SK-N-SH (cell line): ENCODE results near the gene AASS. TPM values are rescaled to one million over a fixed set of nuclear protein-coding genes. Genes with fewer than 3 reads are reported as not detected.

Source experiments
- CTCF ChIA-PET: fragments of 300-600, 350-600 bp; formaldehyde crosslinking; extraction: SDS; loops from one replicate; lab custom pipeline; 2021; lab: Yijun Ruan, JAX
- POLR2A ChIA-PET: fragments of 350-600 bp; sonication (Branson Sonifier 250); formaldehyde crosslinking; extraction: SDS; loops from one replicate; lab custom pipeline; 2020; ENCODE audit warnings: antibody characterized with exemption, inconsistent platforms; lab: Yijun Ruan, JAX
- DNase-seq: peaks from one replicate; pipeline ENCODE4 v3.0.0; 2012
- H2AFZ ChIP-seq: fragments of 200-600 bp; sonication (generic); 2 replicates; pipeline ENCODE4 v1.8.1; 2016; ENCODE audit warnings: antibody characterized with exemption, mild to moderate bottlenecking, low read depth
- H3F3A ChIP-seq: fragments of 200-600 bp; sonication (generic); replicated peaks from 2 replicates; pipeline ENCODE3; 2016; ENCODE audit warnings: antibody characterized with exemption, mild to moderate bottlenecking; ENCODE audit not compliant: insufficient read depth
- H3K27ac ChIP-seq, 2 experiments: fragments of 200-500 bp in 1 of 2; fragments of 200-600 bp in 1 of 2; sonication (Bioruptor generic) in 1 of 2; sonication (generic), shearing (Covaris generic) in 1 of 2; 2 replicates each; pipeline versions ENCODE4 v1.5.1 to v1.6.1; 2014 to 2016; ENCODE audit warnings: low read depth in 2 of 2, inconsistent platforms in 1 of 2, low read length in 1 of 2, mild to moderate bottlenecking in 1 of 2, mixed read lengths in 1 of 2
- H3K27me3 ChIP-seq: fragments of 200-600 bp; sonication (generic), shearing (Covaris generic); 2 replicates; pipeline ENCODE4 v1.6.1; 2016; ENCODE audit warnings: mixed run types; ENCODE audit not compliant: insufficient read depth
- H3K36me3 ChIP-seq, 2 experiments: fragments of 200-500 bp in 1 of 2; fragments of 200-600 bp in 1 of 2; sonication (Bioruptor generic) in 1 of 2; sonication (generic) in 1 of 2; replicated peaks in 1 of 2; 2 replicates each; pipeline versions ENCODE3 to v1.5.1; 2014 to 2016; ENCODE audit warnings: low read length in 1 of 2, mild to moderate bottlenecking in 1 of 2; ENCODE audit not compliant: insufficient read depth in 2 of 2, control insufficient read depth in 1 of 2
- H3K4me1 ChIP-seq, 2 experiments: fragments of 200-500 bp in 1 of 2; fragments of 200-600 bp in 1 of 2; sonication (Bioruptor generic) in 1 of 2; sonication (generic), shearing (Covaris generic) in 1 of 2; 2 replicates each; pipeline versions ENCODE4 v1.5.1 to v1.6.1; 2014 to 2016; ENCODE audit warnings: low read depth in 1 of 2, low read length in 1 of 2, mixed run types in 1 of 2; ENCODE audit not compliant: insufficient read depth in 2 of 2, control insufficient read depth in 1 of 2
- H3K4me2 ChIP-seq: fragments of 200-600 bp; sonication (generic), shearing (Covaris generic); 2 replicates; pipeline ENCODE4 v1.6.1; 2017; ENCODE audit warnings: mixed run types
- H3K4me3 ChIP-seq, 2 experiments: fragments of 200-500 bp in 1 of 2; fragments of 200-600 bp in 1 of 2; sonication (Bioruptor generic) in 1 of 2; sonication (generic), shearing (Covaris generic) in 1 of 2; 2 replicates each; pipeline versions ENCODE4 v1.5.1 to v1.8.1; 2014 to 2016; ENCODE audit warnings: low read depth in 2 of 2, inconsistent platforms in 1 of 2, low read length in 1 of 2, mild to moderate bottlenecking in 1 of 2, mixed read lengths in 1 of 2, moderate library complexity in 1 of 2
- H3K79me2 ChIP-seq: fragments of 200-600 bp; sonication (generic); 2 replicates; pipeline ENCODE4 v1.8.1; 2017; ENCODE audit warnings: mild to moderate bottlenecking; ENCODE audit not compliant: insufficient read depth
- H3K9ac ChIP-seq: fragments of 200-600 bp; sonication (generic); 2 replicates; pipeline ENCODE4 v1.6.1; 2017; ENCODE audit warnings: mixed run types
- H3K9me2 ChIP-seq: fragments of 200-600 bp; sonication (generic); 2 replicates; pipeline ENCODE4 v1.6.1; 2017; ENCODE audit warnings: mixed run types
- H3K9me3 ChIP-seq: fragments of 200-600 bp; sonication (generic); 2 replicates; pipeline ENCODE4 v1.6.1; 2017; ENCODE audit warnings: mixed run types, mild to moderate bottlenecking, moderate library complexity
- H4K20me1 ChIP-seq: fragments of 200-600 bp; sonication (generic); 2 replicates; pipeline ENCODE4 v1.6.1; 2017; ENCODE audit warnings: mild to moderate bottlenecking, mixed run types; ENCODE audit not compliant: insufficient read depth
- CHD2 ChIP-seq: fragments of 150-350 bp; IDR thresholded peaks from 2 replicates; pipeline ENCODE4 v1.6.1; 2018; ENCODE audit warnings: low read length; ENCODE audit not compliant: partially characterized antibody
- EP300 ChIP-seq, 2 experiments: IDR thresholded peaks; 2 replicates each; pipeline versions ENCODE4 v1.4.0 to v1.6.1; 2012; ENCODE audit warnings: borderline replicate concordance in 1 of 2, low read depth in 1 of 2, low read length in 1 of 2
- EZH2phosphoT487 ChIP-seq: fragments of 200-600 bp; sonication (generic); IDR thresholded peaks from 2 replicates; pipeline ENCODE4 v1.6.1; 2017; ENCODE audit warnings: low read depth, mixed run types, mild to moderate bottlenecking, antibody characterized with exemption, moderate library complexity, borderline replicate concordance
- FOSL2 ChIP-seq: IDR thresholded peaks from 2 replicates; pipeline ENCODE4 v1.4.0; 2012; ENCODE audit warnings: low read depth, mild to moderate bottlenecking, moderate library complexity, borderline replicate concordance
- FOXM1 ChIP-seq: IDR thresholded peaks from 2 replicates; pipeline ENCODE4 v1.4.0; 2012; ENCODE audit warnings: low read depth, mild to moderate bottlenecking
- GABPA ChIP-seq: IDR thresholded peaks from 2 replicates; pipeline ENCODE4 v1.4.0; 2012; ENCODE audit warnings: low read depth, mild to moderate bottlenecking
- IRF3 ChIP-seq: fragments of 150-350 bp; IDR thresholded peaks from 2 replicates; pipeline ENCODE4 v1.6.1; 2016; ENCODE audit warnings: mild to moderate bottlenecking, low read depth, low read length
- JUND ChIP-seq: IDR thresholded peaks from 2 replicates; pipeline ENCODE4 v1.4.0; 2012
- MEF2A ChIP-seq: IDR thresholded peaks from 2 replicates; pipeline ENCODE4 v1.4.0; 2012; ENCODE audit warnings: low read depth, borderline replicate concordance
- MXI1 ChIP-seq: IDR thresholded peaks from 2 replicates; pipeline ENCODE4 v1.6.1; 2012; ENCODE audit warnings: mild to moderate bottlenecking, low read depth, low read length, improper control_type of control experiment
- NFIC ChIP-seq: IDR thresholded peaks from 2 replicates; pipeline ENCODE4 v1.4.0; 2012; ENCODE audit warnings: borderline replicate concordance
- NRF1 ChIP-seq: IDR thresholded peaks from 2 replicates; pipeline ENCODE4 v1.6.1; 2012; ENCODE audit warnings: low read depth, mild to moderate bottlenecking, low read length
- PBX3 ChIP-seq: IDR thresholded peaks from 2 replicates; pipeline ENCODE4; 2012
- POLR2AphosphoS5 ChIP-seq: IDR thresholded peaks from 2 replicates; pipeline ENCODE4 v1.6.1; 2012; ENCODE audit warnings: low read depth, low read length
- RAD21 ChIP-seq: IDR thresholded peaks from 2 replicates; pipeline ENCODE4 v1.6.1; 2012; ENCODE audit warnings: mild to moderate bottlenecking, low read length
- RCOR1 ChIP-seq: fragments of 150-350 bp; IDR thresholded peaks from 2 replicates; pipeline ENCODE4 v1.6.1; 2017; ENCODE audit warnings: antibody characterized with exemption, low read length
- RFX5 ChIP-seq: IDR thresholded peaks from 2 replicates; pipeline ENCODE4 v1.6.1; 2012; ENCODE audit warnings: mild to moderate bottlenecking, improper control_type of control experiment, low read length
- RXRA ChIP-seq: IDR thresholded peaks from 2 replicates; pipeline ENCODE4 v1.4.0; 2012; ENCODE audit warnings: low read depth, mild to moderate bottlenecking, borderline replicate concordance
- SMC3 ChIP-seq: IDR thresholded peaks from 2 replicates; pipeline ENCODE4 v1.6.1; 2012; ENCODE audit warnings: low read depth, low read length, improper control_type of control experiment
- TAF1 ChIP-seq: IDR thresholded peaks from 2 replicates; pipeline ENCODE4 v1.6.1; 2012; ENCODE audit warnings: low read depth, mild to moderate bottlenecking, low read length, moderate library complexity, borderline replicate concordance
- YY1 ChIP-seq: IDR thresholded peaks from 2 replicates; pipeline ENCODE4 v1.4.0; 2012; ENCODE audit warnings: low read depth, mild to moderate bottlenecking
- ZBTB33 ChIP-seq: IDR thresholded peaks from 2 replicates; pipeline ENCODE4 v1.4.0; 2012; ENCODE audit warnings: low read depth, borderline replicate concordance
- WGBS: methylation state at CpG from one replicate; pipeline ENCODE4 v1.1.6; 2017; ENCODE audit warnings: low lambda C conversion rate; 5-methylcytosine and 5-hydroxymethylcytosine counted together
- polyA plus RNA-seq, 3 experiments: library from polyadenylated mRNA; depleted of rRNA; stranded (reverse); fragments of >200 nt; gene quantifications; 2 replicates each; pipeline ENCODE4 v1.2.3, GENCODE V29; 2012
- TF ChIP-seq, protein P1 (sequence below): fragments of 150-350 bp; IDR thresholded peaks from 2 replicates; pipeline ENCODE4 v1.6.1; 2017; ENCODE audit warnings: antibody characterized with exemption, low read length, low read depth, borderline replicate concordance
- TF ChIP-seq, protein P2 (sequence below): fragments of 200-600 bp; sonication (generic); IDR thresholded peaks from 2 replicates; pipeline ENCODE4 v1.6.1; 2017; ENCODE audit warnings: antibody characterized with exemption, mild to moderate bottlenecking, moderate library complexity

Gene AASS
- polyA plus RNA-seq, 1 of the 3 experiments (the other 2 are of a cell fraction): 0.92 TPM

DNA sequence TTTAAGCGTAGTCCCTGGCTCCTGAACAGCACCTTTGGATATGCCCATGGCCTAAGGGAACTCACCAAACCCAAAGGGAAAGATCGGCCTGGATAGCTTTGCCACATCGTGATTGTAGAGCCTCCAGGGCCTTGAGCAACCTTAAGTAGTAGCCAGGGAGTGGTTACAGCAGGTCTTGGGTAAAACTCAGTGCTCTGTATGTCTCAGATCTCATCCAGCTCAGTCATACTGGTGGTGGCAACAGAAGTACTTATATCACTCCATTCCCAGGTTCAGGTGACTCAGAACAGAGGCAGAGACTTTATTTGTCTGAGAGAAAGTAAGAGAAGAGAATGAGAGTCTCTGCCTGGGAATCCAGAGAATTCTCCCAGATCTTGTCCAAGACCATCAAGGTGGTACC, 39.1 kb upstream of the AASS start:
- ChIA-PET POLR2A (no interaction called here), CTCF (no interaction called here)
- Histone ChIP-seq H3F3A (no peaks in the 10 kb centered on the region), H3K9me3 (no peaks in the 10 kb centered on the region), H3K36me3 (no peaks in the 10 kb centered on the region), H2AFZ (no peak overlapping the region), H3K27me3 (no peaks in the 10 kb centered on the region), H3K27ac (no peak overlapping the region), H3K79me2 (no peaks in the 10 kb centered on the region), H3K4me3 (no peak overlapping the region), H3K4me2 (no peak overlapping the region), H3K9me2 (no peaks in the 10 kb centered on the region), H3K9ac (no peak overlapping the region), H4K20me1 (no peaks in the 10 kb centered on the region), H3K4me1 (no peaks in the 10 kb centered on the region)
- 0% methylated on average over 3 of the region's 3 CpGs for WGBS
- no peak for DNase-seq
- TF ChIP-seq FOXM1: no peak
- TF ChIP-seq NFIC: no peak
- no peak for TF ChIP-seq YY1
- TF ChIP-seq TAF1: no peak
- TF ChIP-seq RCOR1: no peak
- no peak for TF ChIP-seq EP300 (IDR thresholded peaks at IDR 0.05; ENCODE audit: borderline replicate concordance in 1 of 2, low read depth in 1 of 2, low read length in 1 of 2)
- TF ChIP-seq JUND: no peak
- TF ChIP-seq SMC3: no peak
- TF ChIP-seq CHD2: no peak
- no peak for TF ChIP-seq MXI1
- TF ChIP-seq RXRA: no peak
- TF ChIP-seq RAD21: no peak
- no peak for TF ChIP-seq EZH2phosphoT487
- no peak for TF ChIP-seq PBX3
- TF ChIP-seq, protein P1, sequence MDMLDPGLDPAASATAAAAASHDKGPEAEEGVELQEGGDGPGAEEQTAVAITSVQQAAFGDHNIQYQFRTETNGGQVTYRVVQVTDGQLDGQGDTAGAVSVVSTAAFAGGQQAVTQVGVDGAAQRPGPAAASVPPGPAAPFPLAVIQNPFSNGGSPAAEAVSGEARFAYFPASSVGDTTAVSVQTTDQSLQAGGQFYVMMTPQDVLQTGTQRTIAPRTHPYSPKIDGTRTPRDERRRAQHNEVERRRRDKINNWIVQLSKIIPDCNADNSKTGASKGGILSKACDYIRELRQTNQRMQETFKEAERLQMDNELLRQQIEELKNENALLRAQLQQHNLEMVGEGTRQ: no peak
- TF ChIP-seq NRF1: no peak
- TF ChIP-seq POLR2AphosphoS5: no peak
- no peak for TF ChIP-seq MEF2A
- TF ChIP-seq RFX5: no peak

GRCh38 chr7:122182081-122182480, 38.0 kb upstream of the AASS start:
- ChIA-PET CTCF (interaction anchor here (0.6 kb wide), 1 partner anchor 16 kb away, joined by 3 read pairs; no protein-coding TSS in a partner anchor), POLR2A (no interaction called here)
- no peak for TF ChIP-seq CHD2
- TF ChIP-seq IRF3: no peak
- TF ChIP-seq, protein P2, sequence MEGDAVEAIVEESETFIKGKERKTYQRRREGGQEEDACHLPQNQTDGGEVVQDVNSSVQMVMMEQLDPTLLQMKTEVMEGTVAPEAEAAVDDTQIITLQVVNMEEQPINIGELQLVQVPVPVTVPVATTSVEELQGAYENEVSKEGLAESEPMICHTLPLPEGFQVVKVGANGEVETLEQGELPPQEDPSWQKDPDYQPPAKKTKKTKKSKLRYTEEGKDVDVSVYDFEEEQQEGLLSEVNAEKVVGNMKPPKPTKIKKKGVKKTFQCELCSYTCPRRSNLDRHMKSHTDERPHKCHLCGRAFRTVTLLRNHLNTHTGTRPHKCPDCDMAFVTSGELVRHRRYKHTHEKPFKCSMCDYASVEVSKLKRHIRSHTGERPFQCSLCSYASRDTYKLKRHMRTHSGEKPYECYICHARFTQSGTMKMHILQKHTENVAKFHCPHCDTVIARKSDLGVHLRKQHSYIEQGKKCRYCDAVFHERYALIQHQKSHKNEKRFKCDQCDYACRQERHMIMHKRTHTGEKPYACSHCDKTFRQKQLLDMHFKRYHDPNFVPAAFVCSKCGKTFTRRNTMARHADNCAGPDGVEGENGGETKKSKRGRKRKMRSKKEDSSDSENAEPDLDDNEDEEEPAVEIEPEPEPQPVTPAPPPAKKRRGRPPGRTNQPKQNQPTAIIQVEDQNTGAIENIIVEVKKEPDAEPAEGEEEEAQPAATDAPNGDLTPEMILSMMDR: no peak
- TF ChIP-seq SMC3: no peak
- no peak for TF ChIP-seq RAD21
- no peak for TF ChIP-seq GABPA
- TF ChIP-seq ZBTB33: no peak
- TF ChIP-seq FOSL2: no peak

More at GRCh38 chr7:122182081-122182480, 38.0 kb upstream of the AASS start:
- Histone ChIP-seq H3K27me3 (0 out of 2 replicates have a peak, but pooled peaks cover 7% of the 10 kb centered on the region), H3K36me3 (no peaks in the 10 kb centered on the region), H3K79me2 (no peaks in the 10 kb centered on the region), H3K4me2 (no peak overlapping the region), H3K9me3 (no peaks in the 10 kb centered on the region), H3K4me3 (no peak overlapping the region), H3K4me1 (no peaks in the 10 kb centered on the region), H4K20me1 (no peaks in the 10 kb centered on the region), H2AFZ (no peak overlapping the region), H3F3A (no peaks in the 10 kb centered on the region), H3K9me2 (no peaks in the 10 kb centered on the region), H3K27ac (no peak overlapping the region), H3K9ac (no peak overlapping the region)
- no peak for DNase-seq
- 0% methylated on average over 1 of the region's 1 CpG for WGBS
